HepG2 (cell line): ENCODE data around the gene SERTAD3. TPM values are rescaled to one million over a fixed set of nuclear protein-coding genes. Genes with fewer than 3 reads are reported as not detected.

Source experiments
- ATAC-seq: fragments of 200-7000 bp; cut with Tn5 transposase; 3 replicates; pipeline ENCODE4 v1.9.1; 2020; ENCODE audit warnings: mild to moderate bottlenecking, moderate library complexity
- BruUV-seq: library from RNA; stranded (reverse); fragments of 400-500 nt; replicated peaks from 2 replicates; lab custom pipeline; 2021; lab: Mats Ljungman, UMichigan
- CTCF ChIA-PET: fragments of 300-600 bp; formaldehyde crosslinking; extraction: SDS; loops from one replicate; lab custom pipeline; 2021; ENCODE audit warnings: low total read pairs, inconsistent platforms, low intra/inter-chr PET ratio; lab: Yijun Ruan, JAX
- POLR2A ChIA-PET: fragments of 350-600 bp; sonication (Branson Sonifier 250); formaldehyde crosslinking; loops from one replicate; lab custom pipeline; 2020; ENCODE audit warnings: antibody characterized with exemption, inconsistent platforms; lab: Yijun Ruan, JAX
- DNase-seq: peaks from one replicate; pipeline ENCODE4 v3.0.0-alpha.2; 2015; ENCODE audit warnings: low spot score
- FAIRE-seq: peaks from 3 replicates; lab custom pipeline; 2011; peaks lifted over from hg19 to GRCh38; lab: Jason Lieb, UNC
- H2AFZ ChIP-seq: one replicate; pipeline ENCODE4 v1.6.1; 2011; ENCODE audit warnings: low read length, inconsistent platforms
- H3K27ac ChIP-seq: fragments of 300-600 bp; 3 replicates; pipeline ENCODE4 v1.8.0; 2011; ENCODE audit warnings: mixed run types, mild to moderate bottlenecking, mixed read lengths, low read length, inconsistent platforms; ENCODE audit not compliant: insufficient read depth; ENCODE audit errors: extremely low read length
- H3K27me3 ChIP-seq, 2 experiments: fragments of 200-600 bp in 1 of 2; 2 replicates in 1 of 2; 3 replicates in 1 of 2; pipeline versions ENCODE4 v1.6.0 to v1.8.0; 2011; ENCODE audit warnings: low read length in 2 of 2, mild to moderate bottlenecking in 2 of 2, moderate library complexity in 2 of 2, inconsistent platforms in 1 of 2; ENCODE audit not compliant: insufficient read depth in 2 of 2, control insufficient read depth in 1 of 2
- H3K36me3 ChIP-seq, 2 experiments: fragments of 200-600 bp in 1 of 2; replicated peaks in 1 of 2; 2 replicates in 1 of 2; 3 replicates in 1 of 2; pipeline versions ENCODE4 v1.5.1 to v1.8.0; 2011; ENCODE audit warnings: low read length in 2 of 2, inconsistent platforms in 1 of 2; ENCODE audit not compliant: insufficient read depth in 2 of 2, control insufficient read depth in 1 of 2
- H3K4me1 ChIP-seq: 2 replicates; pipeline ENCODE4 v1.5.1; 2012; ENCODE audit warnings: low read length, inconsistent platforms; ENCODE audit not compliant: insufficient read depth
- H3K4me2 ChIP-seq: 2 replicates; pipeline ENCODE4 v1.6.0; 2011; ENCODE audit warnings: low read depth, low read length, inconsistent platforms
- H3K4me3 ChIP-seq, 3 experiments: fragments of 200-600 bp in 1 of 3; sonication (generic), shearing (Covaris generic) in 1 of 3; replicated peaks in 1 of 3; 2 replicates each; pipeline ENCODE4 v1.5.1; 2011 to 2016; ENCODE audit warnings: low read length in 3 of 3, inconsistent platforms in 2 of 3, low read depth in 2 of 3, mild to moderate bottlenecking in 2 of 3, control low read depth in 1 of 3, mixed read lengths in 1 of 3; ENCODE audit not compliant: insufficient read depth in 1 of 3
- H3K79me2 ChIP-seq: one replicate; pipeline ENCODE4 v1.6.1; 2011; ENCODE audit warnings: low read length, inconsistent platforms; ENCODE audit not compliant: insufficient read depth
- H3K9ac ChIP-seq: 2 replicates; pipeline ENCODE4 v1.6.0; 2011; ENCODE audit warnings: mild to moderate bottlenecking, low read depth, low read length, inconsistent platforms; ENCODE audit not compliant: insufficient read depth
- H3K9me3 ChIP-seq: 2 replicates; pipeline ENCODE4 v1.5.1; 2012; ENCODE audit warnings: mild to moderate bottlenecking, low read length
- H4K20me1 ChIP-seq: 2 replicates; pipeline ENCODE4 v1.6.0; 2011; ENCODE audit warnings: inconsistent platforms, mild to moderate bottlenecking, low read length, moderate library complexity; ENCODE audit not compliant: insufficient read depth
- FOXA1 ChIP-seq, 2 experiments: fragments of 450-650 bp in 1 of 2; sonication (generic) in 1 of 2; formaldehyde crosslinking in 1 of 2; IDR thresholded peaks; 2 replicates each; pipeline versions ENCODE4 v1.4.0 to v1.6.1; 2016 to 2020; ENCODE audit warnings: missing genetic modification reagents in 1 of 2
- HNF4G ChIP-seq, 2 experiments: sonication (generic) in 1 of 2; formaldehyde crosslinking in 1 of 2; IDR thresholded peaks; 2 replicates each; pipeline versions ENCODE4 v1.4.0 to v1.6.1; 2011 to 2020; ENCODE audit warnings: borderline replicate concordance in 2 of 2, low read depth in 2 of 2, mild to moderate bottlenecking in 2 of 2, low read length in 1 of 2, missing genetic modification reagents in 1 of 2, moderate library complexity in 1 of 2
- JUNB ChIP-seq: sonication (generic); formaldehyde crosslinking; IDR thresholded peaks from 2 replicates; pipeline ENCODE4 v1.8.0; 2022; ENCODE audit warnings: missing genetic modification reagents, mild to moderate bottlenecking, borderline replicate concordance
- NR2F6 ChIP-seq, 2 experiments: IDR thresholded peaks; 2 replicates each; pipeline ENCODE4 v1.6.1; 2016; ENCODE audit warnings: antibody characterized with exemption in 1 of 2, mild to moderate bottlenecking in 1 of 2
- TBX3 ChIP-seq: fragments of 450-650 bp; IDR thresholded peaks from 2 replicates; pipeline ENCODE4 v1.6.1; 2017; ENCODE audit warnings: antibody characterized with exemption, mild to moderate bottlenecking, inconsistent platforms, borderline replicate concordance
- ZFAT ChIP-seq: sonication (generic); formaldehyde crosslinking; conservative IDR thresholded peaks from 2 replicates; pipeline ENCODE4 v1.8.1; 2023; ENCODE audit warnings: missing genetic modification reagents, inconsistent platforms
- ZNF225 ChIP-seq: sonication (generic); formaldehyde crosslinking; IDR thresholded peaks from 2 replicates; pipeline ENCODE4 v1.4.0; 2020; ENCODE audit warnings: mild to moderate bottlenecking, missing genetic modification reagents
- ZNF3 ChIP-seq: IDR thresholded peaks from 2 replicates; pipeline ENCODE4 v1.7.0; 2017; ENCODE audit warnings: inconsistent platforms
- WGBS: methylation state at CpG from one replicate; pipeline ENCODE4 v1.1.6; 2017; ENCODE audit warnings: low lambda C conversion rate; 5-methylcytosine and 5-hydroxymethylcytosine counted together
- in situ Hi-C: cut with HindIII; loops from 2 replicates; pipeline ENCODE4 v1.10.0; 2017; ENCODE audit warnings: low pct_unique_long_range_greater_than_20kb; ENCODE audit not compliant: extremely low pct_ligation_motif_present
- intact Hi-C: fragments of 100-400 bp; cut with micrococcal nuclease; formaldehyde crosslinking; loops from one replicate; pipeline ENCODE4 v1.10.0; 2022; ENCODE audit not compliant: unreplicated experiment
- polyA plus RNA-seq, 8 experiments: library from polyadenylated mRNA; depleted of rRNA in 3 of 8; stranded (reverse) in 7 of 8; unstranded in 1 of 8; fragments of >200 nt; fragmentation: Illumina TruSeq in 4 of 8; extraction: Trizol in 4 of 8; gene quantifications; 2 replicates each; pipeline versions ENCODE4 v1.2.1 to v1.2.3, GENCODE V29; 2011 to 2016; ENCODE audit warnings: low read depth in 4 of 8, missing spikeins in 1 of 8, mixed read lengths in 1 of 8; ENCODE audit not compliant: insufficient read depth in 1 of 8
- total RNA-seq, 5 experiments: library from RNA; depleted of rRNA; stranded (reverse); fragments of >200 nt; fragmentation: Illumina TruSeq; extraction: Trizol; gene quantifications; 2 replicates each; pipeline ENCODE4 v1.2.3, GENCODE V29; 2016; ENCODE audit warnings: low read depth in 1 of 5
- TF ChIP-seq, protein P1 (sequence below): sonication (generic); formaldehyde crosslinking; IDR thresholded peaks from 2 replicates; pipeline ENCODE4 v1.4.0; 2020; ENCODE audit warnings: missing genetic modification reagents, borderline replicate concordance
- TF ChIP-seq, protein P2 (sequence below): sonication (generic); formaldehyde crosslinking; IDR thresholded peaks from 2 replicates; pipeline ENCODE4 v1.4.0; 2020; ENCODE audit warnings: missing genetic modification reagents, borderline replicate concordance

SERTAD3 gene
- total and polyA plus RNA-seq, 2 of the 13 experiments (the other 11 are each of a cell fraction or from before 2014, with no cell fraction given), result 9.6 to 16.9 TPM

DNA sequence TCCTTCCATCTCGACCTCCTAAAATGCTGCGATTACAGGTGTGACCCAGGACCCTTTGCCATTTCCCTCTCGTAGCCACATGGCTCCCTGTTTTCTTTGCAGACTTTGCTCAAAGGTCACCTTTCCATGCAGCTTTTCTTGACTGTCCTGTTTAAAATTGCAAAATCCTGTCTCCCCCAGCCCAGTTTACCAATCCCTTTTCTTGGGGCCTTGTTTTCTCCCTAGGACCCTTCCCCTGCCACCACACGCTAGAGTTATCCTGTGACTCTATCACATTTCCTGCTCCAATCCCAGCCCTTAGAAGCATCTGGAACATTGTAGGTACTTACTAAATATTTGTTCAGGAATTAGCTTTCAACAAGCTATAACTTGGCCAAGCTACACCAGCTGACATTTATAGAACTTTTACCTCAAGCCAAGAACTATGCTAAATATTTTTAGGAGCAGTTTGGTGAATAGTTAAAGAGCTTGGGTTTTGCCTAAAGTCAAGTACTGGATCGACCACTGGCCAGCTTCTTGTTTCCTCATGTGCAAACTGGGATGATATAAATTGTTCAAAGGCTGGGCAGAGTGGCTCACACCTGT lies 9.1 kb upstream of the SERTAD3 start:
- peaks cover 0 to 2% of the 10 kb centered on the region in 2 experiments; a peak in 1 of 5 replicates for H3K36me3 ChIP-seq
- no peaks in the 10 kb centered on the region for H3K79me2 ChIP-seq
- WGBS, result 63% methylated on average over 5 of the region's 5 CpGs
- POLR2A ChIA-PET, result interaction anchor here (0.6 to 2.4 kb wide), 3 partner anchors 9 to 12 kb away, joined by 3 to 10 read pairs (median 4); partner anchors contain the start of gene BLVRB
- H3K9me3 ChIP-seq, result no peaks in the 10 kb centered on the region
- peaks cover 19% of the 10 kb centered on the region for H3K4me1 ChIP-seq
- peak overlapping the region; percentile 58 for H3K27ac ChIP-seq
- DNase-seq (no peak), FAIRE-seq (no peak), ATAC-seq (no peak)
- in situ Hi-C loops (no loop called here), intact Hi-C loops (no loop called here)
- no peaks in the 10 kb centered on the region for H4K20me1 ChIP-seq
- no peak overlapping the region for H2AFZ ChIP-seq
- no peaks in the 10 kb centered on the region for H3K27me3 ChIP-seq
- BruUV-seq, result no TSS peak
- CTCF ChIA-PET, result no interaction called here
- no peak overlapping the region for H3K4me2 ChIP-seq
- no peak overlapping the region for H3K4me3 ChIP-seq
- H3K9ac ChIP-seq, result no peak overlapping the region
- TF ChIP-seq TBX3, result no peak
- TF ChIP-seq ZNF225, result no peak
- no peak for TF ChIP-seq HNF4G (IDR thresholded peaks at IDR 0.05; ENCODE audit: borderline replicate concordance, low read depth, low read length)
- TF ChIP-seq HNF4G (CRISPR knock-in tag; IDR thresholded peaks at IDR 0.05; ENCODE audit: borderline replicate concordance, low read depth), result no peak
- no peak for TF ChIP-seq ZNF3 (CRISPR knock-in tag)
- no peak for TF ChIP-seq ZFAT
- no peak for TF ChIP-seq NR2F6 (IDR thresholded peaks at IDR 0.05)
- TF ChIP-seq NR2F6 (CRISPR knock-in tag; IDR thresholded peaks at IDR 0.05), result no peak
- TF ChIP-seq, protein P1, sequence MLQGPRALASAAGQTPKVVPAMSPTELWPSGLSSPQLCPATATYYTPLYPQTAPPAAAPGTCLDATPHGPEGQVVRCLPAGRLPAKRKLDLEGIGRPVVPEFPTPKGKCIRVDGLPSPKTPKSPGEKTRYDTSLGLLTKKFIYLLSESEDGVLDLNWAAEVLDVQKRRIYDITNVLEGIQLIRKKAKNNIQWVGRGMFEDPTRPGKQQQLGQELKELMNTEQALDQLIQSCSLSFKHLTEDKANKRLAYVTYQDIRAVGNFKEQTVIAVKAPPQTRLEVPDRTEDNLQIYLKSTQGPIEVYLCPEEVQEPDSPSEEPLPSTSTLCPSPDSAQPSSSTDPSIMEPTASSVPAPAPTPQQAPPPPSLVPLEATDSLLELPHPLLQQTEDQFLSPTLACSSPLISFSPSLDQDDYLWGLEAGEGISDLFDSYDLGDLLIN (CRISPR knock-in tag), result no peak
- no peak for TF ChIP-seq FOXA1 (IDR thresholded peaks at IDR 0.05)
- TF ChIP-seq FOXA1 (CRISPR knock-in tag; IDR thresholded peaks at IDR 0.05), result no peak
- TF ChIP-seq, protein P2, sequence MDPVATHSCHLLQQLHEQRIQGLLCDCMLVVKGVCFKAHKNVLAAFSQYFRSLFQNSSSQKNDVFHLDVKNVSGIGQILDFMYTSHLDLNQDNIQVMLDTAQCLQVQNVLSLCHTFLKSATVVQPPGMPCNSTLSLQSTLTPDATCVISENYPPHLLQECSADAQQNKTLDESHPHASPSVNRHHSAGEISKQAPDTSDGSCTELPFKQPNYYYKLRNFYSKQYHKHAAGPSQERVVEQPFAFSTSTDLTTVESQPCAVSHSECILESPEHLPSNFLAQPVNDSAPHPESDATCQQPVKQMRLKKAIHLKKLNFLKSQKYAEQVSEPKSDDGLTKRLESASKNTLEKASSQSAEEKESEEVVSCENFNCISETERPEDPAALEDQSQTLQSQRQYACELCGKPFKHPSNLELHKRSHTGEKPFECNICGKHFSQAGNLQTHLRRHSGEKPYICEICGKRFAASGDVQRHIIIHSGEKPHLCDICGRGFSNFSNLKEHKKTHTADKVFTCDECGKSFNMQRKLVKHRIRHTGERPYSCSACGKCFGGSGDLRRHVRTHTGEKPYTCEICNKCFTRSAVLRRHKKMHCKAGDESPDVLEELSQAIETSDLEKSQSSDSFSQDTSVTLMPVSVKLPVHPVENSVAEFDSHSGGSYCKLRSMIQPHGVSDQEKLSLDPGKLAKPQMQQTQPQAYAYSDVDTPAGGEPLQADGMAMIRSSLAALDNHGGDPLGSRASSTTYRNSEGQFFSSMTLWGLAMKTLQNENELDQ (CRISPR knock-in tag), result no peak
- TF ChIP-seq JUNB (CRISPR knock-in tag), result no peak
